Thyroid gland (tissue), 4 donors: ENCODE results near the gene SIGLEC10. TPM values are rescaled to one million over a fixed set of nuclear protein-coding genes. Genes with fewer than 3 reads are reported as not detected.

ENCODE experiments used
- DNase-seq, 2 donors: peaks; one replicate each; pipeline ENCODE4 v3.0.0-alpha.2; 2019
- H3K27ac ChIP-seq, 3 donors: fragments of 200-600 bp; sonication (generic); 1 replicate in 2 of 3; 2 replicates in 1 of 3; pipeline ENCODE4 v1.5.1; 2016 to 2019; ENCODE audit warnings: mild to moderate bottlenecking in 1 of 3, moderate library complexity in 1 of 3
- H3K27me3 ChIP-seq: fragments of 200-600 bp; sonication (generic); one replicate; pipeline ENCODE4 v1.5.1; 2019
- H3K36me3 ChIP-seq, 2 donors: fragments of 200-600 bp; sonication (generic); one replicate each; pipeline ENCODE4 v1.5.1; 2016 to 2019
- H3K4me1 ChIP-seq, 2 donors: fragments of 200-600 bp; sonication (generic); one replicate each; pipeline ENCODE4 v1.5.1; 2017 to 2019
- H3K4me3 ChIP-seq, 3 donors: fragments of 200-600 bp; sonication (generic); replicated peaks in 1 of 3; 1 replicate in 2 of 3; 2 replicates in 1 of 3; pipeline ENCODE4 v1.5.1; 2016; ENCODE audit warnings: mild to moderate bottlenecking in 1 of 3
- H3K9me3 ChIP-seq: fragments of 200-600 bp; sonication (generic); one replicate; pipeline ENCODE4 v1.5.1; 2017
- CTCF ChIP-seq, 6 experiments: fragments of 200-600 bp in 3 of 6; fragments of 450-650 bp in 3 of 6; sonication (generic) in 3 of 6; IDR thresholded peaks; one replicate each; pipeline ENCODE4 v1.5.1; 2016 to 2019; ENCODE audit warnings: antibody characterized with exemption in 6 of 6, mild to moderate bottlenecking in 2 of 6, inconsistent platforms in 1 of 6, moderate library complexity in 1 of 6
- POLR2A ChIP-seq, 2 donors: fragments of 450-650 bp; IDR thresholded peaks; one replicate each; pipeline ENCODE4 v1.6.1; 2017; ENCODE audit warnings: antibody characterized with exemption in 2 of 2, mild to moderate bottlenecking in 2 of 2, moderate library complexity in 1 of 2
- WGBS, 2 donors: methylation state at CpG; one replicate each; pipeline ENCODE4 v1.1.5; 2017; 5-methylcytosine and 5-hydroxymethylcytosine counted together
- intact Hi-C: fragments of 100-400 bp; cut with DNase I; formaldehyde crosslinking; loops from one replicate; pipeline ENCODE4 v1.15.1; 2023
- total RNA-seq, 4 donors: library from RNA; depleted of rRNA; stranded (reverse); fragments of >200 nt; gene quantifications; one replicate each; pipeline ENCODE4 v1.2.3, GENCODE V29; 2016

Gene SIGLEC10
- total RNA-seq, 4 donors from 2014 or later = 1.3 to 5.3 (median 2.9) TPM

- Histone ChIP-seq H3K4me3 (no peak overlapping the region), H3K9me3 (no peaks in the 10 kb centered on the region), H3K36me3 (no peaks in the 10 kb centered on the region), H3K27me3 (no peaks in the 10 kb centered on the region), H3K4me1 (no peaks in the 10 kb centered on the region), H3K27ac (no peak overlapping the region)
- 45 to 51% methylated on average over 4 to 5 of the region's 5 CpGs for WGBS, 2 donors
- intact Hi-C loops = no loop called here
- no peak for DNase-seq
- TF ChIP-seq POLR2A (IDR thresholded peaks at IDR 0.05) (no peak), CTCF (IDR thresholded peaks at IDR 0.05) (peak in 3 of 6 experiments; percentile 7 to 16 (median 11))
Observed at GRCh38 chr19:51439021-51439465, 21.6 kb upstream of the SIGLEC10 start.

GRCh38 chr19:51434456-51434855 is 17.0 kb upstream of the SIGLEC10 start:
- Histone ChIP-seq H3K27me3 (no peaks in the 10 kb centered on the region), H3K36me3 (no peaks in the 10 kb centered on the region), H3K4me3 (no peak overlapping the region), H3K9me3 (no peaks in the 10 kb centered on the region), H3K4me1 (no peaks in the 10 kb centered on the region), H3K27ac (no peak overlapping the region)
- WGBS, 2 donors = 79 to 83% methylated on average over 1 of the region's 1 CpG
- TF ChIP-seq CTCF (IDR thresholded peaks at IDR 0.05) = no peak
- no peak for TF ChIP-seq POLR2A (IDR thresholded peaks at IDR 0.05)
- DNase-seq = no peak
- intact Hi-C loops = no loop called here

GRCh38 chr19:51433043-51433442 is 15.6 kb upstream of the SIGLEC10 start:
- intact Hi-C loops = no loop called here
- Histone ChIP-seq H3K9me3 (no peaks in the 10 kb centered on the region), H3K4me3 (no peak overlapping the region), H3K4me1 (no peaks in the 10 kb centered on the region), H3K36me3 (no peaks in the 10 kb centered on the region), H3K27me3 (no peaks in the 10 kb centered on the region), H3K27ac (no peak overlapping the region)
- TF ChIP-seq CTCF (IDR thresholded peaks at IDR 0.05) = no peak
- no peak for TF ChIP-seq POLR2A (IDR thresholded peaks at IDR 0.05)
- WGBS, 2 donors = 57 to 70% methylated on average over 4 of the region's 4 CpGs
- no peak for DNase-seq

- Histone ChIP-seq H3K9me3 (no peaks in the 10 kb centered on the region), H3K27me3 (no peaks in the 10 kb centered on the region), H3K27ac (no peak overlapping the region), H3K4me1 (no peaks in the 10 kb centered on the region), H3K4me3 (no peak overlapping the region), H3K36me3 (no peaks in the 10 kb centered on the region)
- intact Hi-C loops = no loop called here
- no peak for TF ChIP-seq POLR2A (IDR thresholded peaks at IDR 0.05)
- no peak for TF ChIP-seq CTCF (IDR thresholded peaks at IDR 0.05)
- WGBS, 2 donors = 53 to 70% methylated on average over 3 of the region's 3 CpGs
- no peak for DNase-seq
Observed at GRCh38 chr19:51431124-51431523, 13.7 kb upstream of the SIGLEC10 start.

GRCh38 chr19:51430221-51430620 is 12.8 kb upstream of the SIGLEC10 start:
- no peak for DNase-seq
- Histone ChIP-seq H3K4me1 (no peaks in the 10 kb centered on the region), H3K9me3 (no peaks in the 10 kb centered on the region), H3K36me3 (no peaks in the 10 kb centered on the region), H3K27ac (no peak overlapping the region), H3K27me3 (no peaks in the 10 kb centered on the region), H3K4me3 (no peak overlapping the region)
- intact Hi-C loops = no loop called here
- no peak for TF ChIP-seq POLR2A (IDR thresholded peaks at IDR 0.05)
- TF ChIP-seq CTCF (IDR thresholded peaks at IDR 0.05) = no peak
- WGBS, 2 donors = 66 to 67% methylated on average over 3 of the region's 3 CpGs
